ENCODE data around the gene ARRDC1.

Gene ARRDC1

GRCh38 chr9:137602661-137603060 lies 2.8 kb upstream of the ARRDC1 start:
- Histone ChIP-seq H3K27me3 (ENCODE audit: control insufficient read depth, insufficient read depth, low read length) (no peaks in the 10 kb centered on the region), H3K27ac (ENCODE audit: low read length) (no peak overlapping the region)

GRCh38 chr9:137603879-137604278 lies 1.6 kb upstream of the ARRDC1 start:
- H3K27me3 ChIP-seq (ENCODE audit: control insufficient read depth, insufficient read depth, low read length), result no peaks in the 10 kb centered on the region
- no peak for DNase-seq (ENCODE audit: low read depth, low spot score)
- H3K36me3 ChIP-seq (ENCODE audit: control insufficient read depth, insufficient read depth, low read length), result no peaks in the 10 kb centered on the region
- no CpG with 5 or more reads among the region's 13 CpGs for WGBS (ENCODE audit: insufficient coverage, insufficient read length)
- no peak overlapping the region for H3K4me3 ChIP-seq (ENCODE audit: low read length)
- H3K4me1 ChIP-seq (ENCODE audit: control insufficient read depth, insufficient read depth, low read length), result peaks cover 11% of the 10 kb centered on the region
- H3K27ac ChIP-seq (ENCODE audit: low read length), result no peak overlapping the region
- H3K9me3 ChIP-seq (ENCODE audit: control insufficient read depth, insufficient read depth, low read length), result no peaks in the 10 kb centered on the region

More at GRCh38 chr9:137602661-137603060, 2.8 kb upstream of the ARRDC1 start:
- DNase-seq (ENCODE audit: low read depth, low spot score), result no peak
- no CpG with 5 or more reads among the region's 3 CpGs for WGBS (ENCODE audit: insufficient coverage, insufficient read length)
- H3K4me3 ChIP-seq (ENCODE audit: low read length), result no peak overlapping the region
- H3K4me1 ChIP-seq (ENCODE audit: control insufficient read depth, insufficient read depth, low read length), result peaks cover 11% of the 10 kb centered on the region
- H3K36me3 ChIP-seq (ENCODE audit: control insufficient read depth, insufficient read depth, low read length), result no peaks in the 10 kb centered on the region
- H3K9me3 ChIP-seq (ENCODE audit: control insufficient read depth, insufficient read depth, low read length), result no peaks in the 10 kb centered on the region

- Histone ChIP-seq H3K27ac (ENCODE audit: low read length) (no peak overlapping the region), H3K27me3 (ENCODE audit: control insufficient read depth, insufficient read depth, low read length) (no peaks in the 10 kb centered on the region), H3K4me1 (ENCODE audit: control insufficient read depth, insufficient read depth, low read length) (peaks cover 11% of the 10 kb centered on the region), H3K36me3 (ENCODE audit: control insufficient read depth, insufficient read depth, low read length) (no peaks in the 10 kb centered on the region), H3K4me3 (ENCODE audit: low read length) (peak overlapping the region; percentile 45; the same call in 1 of the 2 replicates), H3K9me3 (ENCODE audit: control insufficient read depth, insufficient read depth, low read length) (no peaks in the 10 kb centered on the region)
- no peak for DNase-seq (ENCODE audit: low read depth, low spot score)
- WGBS (ENCODE audit: insufficient coverage, insufficient read length), result no CpG with 5 or more reads among the region's 49 CpGs
These were observed 970 bp upstream of the ARRDC1 start for GRCh38 chr9:137604345-137605086.

- H3K27ac ChIP-seq (ENCODE audit: low read length), result no peak overlapping the region
- no CpG with 5 or more reads among the region's 57 CpGs for WGBS (ENCODE audit: insufficient coverage, insufficient read length)
- no peaks in the 10 kb centered on the region for H3K27me3 ChIP-seq (ENCODE audit: control insufficient read depth, insufficient read depth, low read length)
- H3K4me3 ChIP-seq (ENCODE audit: low read length), result peak overlapping the region; percentile 75
- no peaks in the 10 kb centered on the region for H3K36me3 ChIP-seq (ENCODE audit: control insufficient read depth, insufficient read depth, low read length)
- DNase-seq (ENCODE audit: low read depth, low spot score), result no peak
- H3K4me1 ChIP-seq (ENCODE audit: control insufficient read depth, insufficient read depth, low read length), result peaks cover 11% of the 10 kb centered on the region
- H3K9me3 ChIP-seq (ENCODE audit: control insufficient read depth, insufficient read depth, low read length), result no peaks in the 10 kb centered on the region
These were observed 627 bp downstream of the ARRDC1 start for GRCh38 chr9:137606005-137606621.

GRCh38 chr9:137606734-137607138 lies 1.2 kb downstream of the ARRDC1 start:
- H3K4me1 ChIP-seq (ENCODE audit: control insufficient read depth, insufficient read depth, low read length), result peaks cover 11% of the 10 kb centered on the region
- no peaks in the 10 kb centered on the region for H3K9me3 ChIP-seq (ENCODE audit: control insufficient read depth, insufficient read depth, low read length)
- no CpG with 5 or more reads among the region's 13 CpGs for WGBS (ENCODE audit: insufficient coverage, insufficient read length)
- no peaks in the 10 kb centered on the region for H3K27me3 ChIP-seq (ENCODE audit: control insufficient read depth, insufficient read depth, low read length)
- H3K36me3 ChIP-seq (ENCODE audit: control insufficient read depth, insufficient read depth, low read length), result no peaks in the 10 kb centered on the region
- no peak for DNase-seq (ENCODE audit: low read depth, low spot score)
- H3K4me3 ChIP-seq (ENCODE audit: low read length), result no peak overlapping the region; the same call in 1 of the 2 replicates
- H3K27ac ChIP-seq (ENCODE audit: low read length), result no peak overlapping the region

GRCh38 chr9:137607141-137607857 lies 1.8 kb downstream of the ARRDC1 start:
- H3K9me3 ChIP-seq (ENCODE audit: control insufficient read depth, insufficient read depth, low read length), result no peaks in the 10 kb centered on the region
- DNase-seq (ENCODE audit: low read depth, low spot score), result no peak
- no peak overlapping the region for H3K4me3 ChIP-seq (ENCODE audit: low read length)
- WGBS (ENCODE audit: insufficient coverage, insufficient read length), result no CpG with 5 or more reads among the region's 17 CpGs
- H3K4me1 ChIP-seq (ENCODE audit: control insufficient read depth, insufficient read depth, low read length), result peaks cover 11% of the 10 kb centered on the region
- no peaks in the 10 kb centered on the region for H3K36me3 ChIP-seq (ENCODE audit: control insufficient read depth, insufficient read depth, low read length)
- H3K27ac ChIP-seq (ENCODE audit: low read length), result no peak overlapping the region
- no peaks in the 10 kb centered on the region for H3K27me3 ChIP-seq (ENCODE audit: control insufficient read depth, insufficient read depth, low read length)

GRCh38 chr9:137610944-137611343 lies 5.5 kb downstream of the ARRDC1 start:
- Histone ChIP-seq H3K27ac (ENCODE audit: low read length) (no peak overlapping the region), H3K4me1 (ENCODE audit: control insufficient read depth, insufficient read depth, low read length) (peaks cover 7% of the 10 kb centered on the region)
- no CpG with 5 or more reads among the region's 6 CpGs for WGBS (ENCODE audit: insufficient coverage, insufficient read length)

GRCh38 chr9:137611623-137612609 lies 6.4 kb downstream of the ARRDC1 start:
- WGBS (ENCODE audit: insufficient coverage, insufficient read length), result no CpG with 5 or more reads among the region's 21 CpGs
- H3K27me3 ChIP-seq (ENCODE audit: control insufficient read depth, insufficient read depth, low read length), result no peaks in the 10 kb centered on the region
- H3K27ac ChIP-seq (ENCODE audit: low read length), result no peak overlapping the region
- H3K4me3 ChIP-seq (ENCODE audit: low read length), result no peak overlapping the region
- H3K9me3 ChIP-seq (ENCODE audit: control insufficient read depth, insufficient read depth, low read length), result no peaks in the 10 kb centered on the region
- H3K36me3 ChIP-seq (ENCODE audit: control insufficient read depth, insufficient read depth, low read length), result peaks cover 19% of the 10 kb centered on the region
- DNase-seq (ENCODE audit: low read depth, low spot score), result no peak
- H3K4me1 ChIP-seq (ENCODE audit: control insufficient read depth, insufficient read depth, low read length), result no peaks in the 10 kb centered on the region; the same call in 1 of the 2 replicates

More at GRCh38 chr9:137610944-137611343, 5.5 kb downstream of the ARRDC1 start:
- Histone ChIP-seq H3K27me3 (ENCODE audit: control insufficient read depth, insufficient read depth, low read length) (no peaks in the 10 kb centered on the region), H3K36me3 (ENCODE audit: control insufficient read depth, insufficient read depth, low read length) (peaks cover 16% of the 10 kb centered on the region), H3K9me3 (ENCODE audit: control insufficient read depth, insufficient read depth, low read length) (no peaks in the 10 kb centered on the region), H3K4me3 (ENCODE audit: low read length) (no peak overlapping the region)
- DNase-seq (ENCODE audit: low read depth, low spot score), result no peak

- Histone ChIP-seq H3K9me3 (ENCODE audit: control insufficient read depth, insufficient read depth, low read length) (no peaks in the 10 kb centered on the region), H3K4me1 (ENCODE audit: control insufficient read depth, insufficient read depth, low read length) (peaks cover 2% of the 10 kb centered on the region; the same call in 1 of the 2 replicates), H3K4me3 (ENCODE audit: low read length) (no peak overlapping the region), H3K27me3 (ENCODE audit: control insufficient read depth, insufficient read depth, low read length) (no peaks in the 10 kb centered on the region), H3K27ac (ENCODE audit: low read length) (no peak overlapping the region), H3K36me3 (ENCODE audit: control insufficient read depth, insufficient read depth, low read length) (peaks cover 19% of the 10 kb centered on the region)
- no peak for DNase-seq (ENCODE audit: low read depth, low spot score)
- WGBS (ENCODE audit: insufficient coverage, insufficient read length), result no CpG with 5 or more reads among the region's 8 CpGs
These were observed 7.3 kb downstream of the ARRDC1 start for GRCh38 chr9:137612741-137613142.
